HepG2 (cell line): Measurements from ENCODE around the gene CARS1. TPM values are rescaled to one million over a fixed set of nuclear protein-coding genes. Genes with fewer than 3 reads are reported as not detected.

Source experiments
- AGO1 ChIP-seq: fragments of 200-400 bp; formaldehyde crosslinking; IDR thresholded peaks from 2 replicates; pipeline ENCODE4 v1.6.1; 2017; ENCODE audit warnings: mild to moderate bottlenecking, low read depth, low read length, moderate library complexity; ENCODE audit not compliant: poor library complexity, severe bottlenecking
- ARNT ChIP-seq: fragments of 450-650 bp; IDR thresholded peaks from 2 replicates; pipeline ENCODE4 v1.6.1; 2017
- HDAC1 ChIP-seq: sonication (generic); formaldehyde crosslinking; IDR thresholded peaks from 2 replicates; pipeline ENCODE4 v1.5.1; 2020; ENCODE audit warnings: mild to moderate bottlenecking, missing genetic modification reagents
- HMG20B ChIP-seq: conservative IDR thresholded peaks from 2 replicates; pipeline ENCODE4 v1.6.1; 2016; ENCODE audit warnings: missing genetic modification reagents, missing compliant biosample characterization
- HNRNPL ChIP-seq: fragments of 200-400 bp; formaldehyde crosslinking; IDR thresholded peaks from 2 replicates; pipeline ENCODE4 v1.6.1; 2017; ENCODE audit warnings: mild to moderate bottlenecking, low read depth, low read length
- IRF2 ChIP-seq: IDR thresholded peaks from 2 replicates; pipeline ENCODE4 v1.6.1; 2018; ENCODE audit warnings: missing genetic modification reagents, missing compliant biosample characterization
- MEIS2 ChIP-seq: sonication (generic); formaldehyde crosslinking; IDR thresholded peaks from 2 replicates; pipeline ENCODE4 v1.9.0; 2021; ENCODE audit warnings: mild to moderate bottlenecking, missing genetic modification reagents
- PAWR ChIP-seq: sonication (generic); formaldehyde crosslinking; IDR thresholded peaks from 2 replicates; pipeline ENCODE4 v1.4.0; 2020; ENCODE audit warnings: missing genetic modification reagents, mild to moderate bottlenecking, borderline replicate concordance
- PAX8 ChIP-seq: sonication (generic); formaldehyde crosslinking; IDR thresholded peaks from 2 replicates; pipeline ENCODE4 v1.8.0; 2022; ENCODE audit warnings: mild to moderate bottlenecking, missing genetic modification reagents, borderline replicate concordance
- PHF21A ChIP-seq: sonication (generic); formaldehyde crosslinking; IDR thresholded peaks from 2 replicates; pipeline ENCODE4 v1.5.0; 2020; ENCODE audit warnings: mild to moderate bottlenecking, missing genetic modification reagents
- POLR2G ChIP-seq: fragments of 200-400 bp; formaldehyde crosslinking; IDR thresholded peaks from 2 replicates; pipeline ENCODE4 v1.6.1; 2018; ENCODE audit warnings: mild to moderate bottlenecking, low read depth, low read length, moderate library complexity
- RFXANK ChIP-seq: IDR thresholded peaks from 2 replicates; pipeline ENCODE4 v1.6.1; 2016
- SRSF9 ChIP-seq: fragments of 200-400 bp; formaldehyde crosslinking; IDR thresholded peaks from 2 replicates; pipeline ENCODE4 v1.6.1; 2018; ENCODE audit warnings: borderline replicate concordance, mild to moderate bottlenecking, low read depth, low read length; ENCODE audit not compliant: insufficient read depth, poor library complexity, severe bottlenecking
- SUZ12 ChIP-seq: fragments of 150-350 bp; IDR thresholded peaks from 2 replicates; pipeline ENCODE4 v1.6.1; 2014; ENCODE audit warnings: low read depth, low read length
- TARDBP ChIP-seq: sonication (generic); formaldehyde crosslinking; IDR thresholded peaks from 2 replicates; pipeline ENCODE4 v1.8.0; 2022; ENCODE audit warnings: mild to moderate bottlenecking, missing genetic modification reagents
- TBX2 ChIP-seq: sonication (generic); formaldehyde crosslinking; IDR thresholded peaks from 2 replicates; pipeline ENCODE4 v1.5.0; 2020; ENCODE audit warnings: missing genetic modification reagents, mild to moderate bottlenecking, borderline replicate concordance
- TCF7L2 ChIP-seq: IDR thresholded peaks from 2 replicates; pipeline ENCODE4 v1.6.1; 2011; ENCODE audit warnings: mild to moderate bottlenecking, low read depth, low read length, moderate library complexity
- ZNF17 ChIP-seq: sonication (generic); formaldehyde crosslinking; IDR thresholded peaks from 2 replicates; pipeline ENCODE4 v1.5.0; 2020; ENCODE audit warnings: mild to moderate bottlenecking, missing genetic modification reagents
- ZNF644 ChIP-seq: IDR thresholded peaks from 2 replicates; pipeline ENCODE4 v1.6.1; 2016; ENCODE audit warnings: low read depth
- ZNF788 ChIP-seq: sonication (generic); formaldehyde crosslinking; IDR thresholded peaks from 2 replicates; pipeline ENCODE4 v1.5.0; 2020; ENCODE audit warnings: mild to moderate bottlenecking, missing genetic modification reagents, borderline replicate concordance
- polyA plus RNA-seq, 8 experiments: library from polyadenylated mRNA; depleted of rRNA in 3 of 8; stranded (reverse) in 7 of 8; unstranded in 1 of 8; fragments of >200 nt; fragmentation: Illumina TruSeq in 4 of 8; extraction: Trizol in 4 of 8; gene quantifications; 2 replicates each; pipeline versions ENCODE4 v1.2.1 to v1.2.3, GENCODE V29; 2011 to 2016; ENCODE audit warnings: low read depth in 4 of 8, missing spikeins in 1 of 8, mixed read lengths in 1 of 8; ENCODE audit not compliant: insufficient read depth in 1 of 8
- total RNA-seq, 5 experiments: library from RNA; depleted of rRNA; stranded (reverse); fragments of >200 nt; fragmentation: Illumina TruSeq; extraction: Trizol; gene quantifications; 2 replicates each; pipeline ENCODE4 v1.2.3, GENCODE V29; 2016; ENCODE audit warnings: low read depth in 1 of 5
- TF ChIP-seq, protein P1 (sequence below): sonication (generic); formaldehyde crosslinking; IDR thresholded peaks from 2 replicates; pipeline ENCODE4 v1.5.1; 2020; ENCODE audit warnings: missing genetic modification reagents, mild to moderate bottlenecking, borderline replicate concordance
- TF ChIP-seq, protein P2 (sequence below): sonication (generic); formaldehyde crosslinking; IDR thresholded peaks from 2 replicates; pipeline ENCODE4; 2020; ENCODE audit warnings: missing genetic modification reagents, mild to moderate bottlenecking, borderline replicate concordance
- TF ChIP-seq, protein P3 (sequence below): sonication (generic); IDR thresholded peaks from 2 replicates; pipeline ENCODE4 v1.6.1; 2016; ENCODE audit warnings: low read depth, borderline replicate concordance

CARS1 gene
- total and polyA plus RNA-seq, 2 of the 13 experiments (the other 11 are each of a cell fraction or from before 2014, with no cell fraction given) = 33.8 to 47.0 TPM

DNA sequence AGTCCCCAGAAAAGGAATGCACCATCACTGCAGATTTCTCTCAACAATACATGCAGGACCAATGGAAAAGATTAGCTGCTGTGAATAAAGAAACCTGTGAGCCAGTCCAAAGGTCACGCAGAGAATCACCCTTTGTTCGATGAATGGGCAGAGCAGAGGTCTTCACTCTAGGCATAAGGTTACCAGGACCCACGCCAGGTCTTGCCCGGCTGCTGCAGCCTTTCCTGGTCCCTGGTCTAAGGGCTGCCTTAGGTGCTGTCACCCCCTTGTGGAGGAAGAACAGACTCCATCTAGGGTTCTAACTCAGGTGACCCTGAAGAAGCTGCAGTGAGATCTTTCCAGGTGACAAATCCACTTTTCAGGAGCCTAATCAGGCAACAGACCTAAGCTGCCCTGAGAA, 36.1 kb downstream of the CARS1 start (continued):
- TF ChIP-seq ARNT (no peak), MEIS2 (CRISPR knock-in tag) (no peak), PAWR (CRISPR knock-in tag) (no peak), AGO1 (no peak), TBX2 (CRISPR knock-in tag) (peak; percentile 22; the same call in 1 of the 2 replicates), SRSF9 (no peak), TARDBP (CRISPR knock-in tag) (no peak), HDAC1 (CRISPR knock-in tag) (peak; percentile 43; the same call in 1 of the 2 replicates), RFXANK (CRISPR knock-in tag) (no peak), SUZ12 (no peak), ZNF644 (CRISPR knock-in tag) (peak; percentile 36; the same call in 1 of the 2 replicates), HNRNPL (no peak), POLR2G (no peak), TCF7L2 (no peak), PHF21A (CRISPR knock-in tag) (no peak), ZNF788 (CRISPR knock-in tag) (peak; percentile 42; the same call in 1 of the 2 replicates), PAX8 (CRISPR knock-in tag) (no peak), ZNF17 (CRISPR knock-in tag) (no peak), HMG20B (CRISPR knock-in tag) (0 out of 2 replicates have a peak, but pooled peaks have one; percentile 49), IRF2 (CRISPR knock-in tag) (0 out of 2 replicates have a peak, but pooled peaks have one; percentile 26)
- TF ChIP-seq, protein P1, sequence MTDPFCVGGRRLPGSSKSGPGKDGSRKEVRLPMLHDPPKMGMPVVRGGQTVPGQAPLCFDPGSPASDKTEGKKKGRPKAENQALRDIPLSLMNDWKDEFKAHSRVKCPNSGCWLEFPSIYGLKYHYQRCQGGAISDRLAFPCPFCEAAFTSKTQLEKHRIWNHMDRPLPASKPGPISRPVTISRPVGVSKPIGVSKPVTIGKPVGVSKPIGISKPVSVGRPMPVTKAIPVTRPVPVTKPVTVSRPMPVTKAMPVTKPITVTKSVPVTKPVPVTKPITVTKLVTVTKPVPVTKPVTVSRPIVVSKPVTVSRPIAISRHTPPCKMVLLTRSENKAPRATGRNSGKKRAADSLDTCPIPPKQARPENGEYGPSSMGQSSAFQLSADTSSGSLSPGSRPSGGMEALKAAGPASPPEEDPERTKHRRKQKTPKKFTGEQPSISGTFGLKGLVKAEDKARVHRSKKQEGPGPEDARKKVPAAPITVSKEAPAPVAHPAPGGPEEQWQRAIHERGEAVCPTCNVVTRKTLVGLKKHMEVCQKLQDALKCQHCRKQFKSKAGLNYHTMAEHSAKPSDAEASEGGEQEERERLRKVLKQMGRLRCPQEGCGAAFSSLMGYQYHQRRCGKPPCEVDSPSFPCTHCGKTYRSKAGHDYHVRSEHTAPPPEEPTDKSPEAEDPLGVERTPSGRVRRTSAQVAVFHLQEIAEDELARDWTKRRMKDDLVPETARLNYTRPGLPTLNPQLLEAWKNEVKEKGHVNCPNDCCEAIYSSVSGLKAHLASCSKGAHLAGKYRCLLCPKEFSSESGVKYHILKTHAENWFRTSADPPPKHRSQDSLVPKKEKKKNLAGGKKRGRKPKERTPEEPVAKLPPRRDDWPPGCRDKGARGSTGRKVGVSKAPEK = no peak
- TF ChIP-seq, protein P2, sequence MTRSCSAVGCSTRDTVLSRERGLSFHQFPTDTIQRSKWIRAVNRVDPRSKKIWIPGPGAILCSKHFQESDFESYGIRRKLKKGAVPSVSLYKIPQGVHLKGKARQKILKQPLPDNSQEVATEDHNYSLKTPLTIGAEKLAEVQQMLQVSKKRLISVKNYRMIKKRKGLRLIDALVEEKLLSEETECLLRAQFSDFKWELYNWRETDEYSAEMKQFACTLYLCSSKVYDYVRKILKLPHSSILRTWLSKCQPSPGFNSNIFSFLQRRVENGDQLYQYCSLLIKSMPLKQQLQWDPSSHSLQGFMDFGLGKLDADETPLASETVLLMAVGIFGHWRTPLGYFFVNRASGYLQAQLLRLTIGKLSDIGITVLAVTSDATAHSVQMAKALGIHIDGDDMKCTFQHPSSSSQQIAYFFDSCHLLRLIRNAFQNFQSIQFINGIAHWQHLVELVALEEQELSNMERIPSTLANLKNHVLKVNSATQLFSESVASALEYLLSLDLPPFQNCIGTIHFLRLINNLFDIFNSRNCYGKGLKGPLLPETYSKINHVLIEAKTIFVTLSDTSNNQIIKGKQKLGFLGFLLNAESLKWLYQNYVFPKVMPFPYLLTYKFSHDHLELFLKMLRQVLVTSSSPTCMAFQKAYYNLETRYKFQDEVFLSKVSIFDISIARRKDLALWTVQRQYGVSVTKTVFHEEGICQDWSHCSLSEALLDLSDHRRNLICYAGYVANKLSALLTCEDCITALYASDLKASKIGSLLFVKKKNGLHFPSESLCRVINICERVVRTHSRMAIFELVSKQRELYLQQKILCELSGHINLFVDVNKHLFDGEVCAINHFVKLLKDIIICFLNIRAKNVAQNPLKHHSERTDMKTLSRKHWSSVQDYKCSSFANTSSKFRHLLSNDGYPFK (CRISPR knock-in tag) = no peak
- TF ChIP-seq, protein P3, sequence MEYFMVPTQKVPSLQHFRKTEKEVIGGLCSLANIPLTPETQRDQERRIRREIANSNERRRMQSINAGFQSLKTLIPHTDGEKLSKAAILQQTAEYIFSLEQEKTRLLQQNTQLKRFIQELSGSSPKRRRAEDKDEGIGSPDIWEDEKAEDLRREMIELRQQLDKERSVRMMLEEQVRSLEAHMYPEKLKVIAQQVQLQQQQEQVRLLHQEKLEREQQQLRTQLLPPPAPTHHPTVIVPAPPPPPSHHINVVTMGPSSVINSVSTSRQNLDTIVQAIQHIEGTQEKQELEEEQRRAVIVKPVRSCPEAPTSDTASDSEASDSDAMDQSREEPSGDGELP = no peak
